GM23248 (cell line): Measurements from ENCODE around the gene SCAPER. TPM values are rescaled to one million over a fixed set of nuclear protein-coding genes. Genes with fewer than 3 reads are reported as not detected.
A peak's percentile ranks its signal among the peaks of the same experiment; 100 is the strongest.
"Not testable (repeated sequence)": the region's sequence is repeated elsewhere in the genome, so short reads cannot be mapped to it uniquely, and the experiment has no call there.

Source experiments
- DNase-seq: peaks from one replicate; pipeline ENCODE4 v3.0.0-alpha.2; 2015
- H2AFZ ChIP-seq: fragments of 200-600 bp; sonication (generic); 2 replicates; pipeline ENCODE4 v1.6.1; 2016; ENCODE audit warnings: antibody characterized with exemption
- H3F3A ChIP-seq: fragments of 200-600 bp; sonication (generic); 2 replicates; pipeline ENCODE4 v1.6.1; 2016; ENCODE audit warnings: mild to moderate bottlenecking, antibody characterized with exemption, mixed run types; ENCODE audit not compliant: insufficient read depth
- H3K27ac ChIP-seq: fragments of 200-600 bp; sonication (generic); 2 replicates; pipeline ENCODE4 v1.5.1; 2016; ENCODE audit warnings: mild to moderate bottlenecking
- H3K27me3 ChIP-seq: fragments of 200-600 bp; sonication (generic); replicated peaks from 2 replicates; pipeline ENCODE4 v1.6.1; 2016; ENCODE audit warnings: mild to moderate bottlenecking; ENCODE audit not compliant: insufficient read depth
- H3K36me3 ChIP-seq: fragments of 200-600 bp; sonication (generic); 2 replicates; pipeline ENCODE4 v1.6.1; 2016; ENCODE audit warnings: low read depth, mild to moderate bottlenecking
- H3K4me1 ChIP-seq: fragments of 200-600 bp; sonication (generic); 2 replicates; pipeline ENCODE4 v1.6.1; 2016; ENCODE audit warnings: mild to moderate bottlenecking; ENCODE audit not compliant: insufficient read depth
- H3K4me2 ChIP-seq: fragments of 200-600 bp; sonication (generic); one replicate; pipeline ENCODE4 v1.6.1; 2016; ENCODE audit warnings: mild to moderate bottlenecking; ENCODE audit not compliant: unreplicated experiment
- H3K4me3 ChIP-seq: fragments of 200-600 bp; sonication (generic); 2 replicates; pipeline ENCODE4 v1.5.1; 2016; ENCODE audit warnings: mild to moderate bottlenecking
- H3K79me2 ChIP-seq: fragments of 200-600 bp; sonication (generic); 2 replicates; pipeline ENCODE4 v1.6.1; 2016; ENCODE audit warnings: mild to moderate bottlenecking; ENCODE audit not compliant: insufficient read depth
- H3K9ac ChIP-seq: fragments of 200-600 bp; sonication (generic); 2 replicates; pipeline ENCODE4 v1.6.1; 2016; ENCODE audit warnings: mild to moderate bottlenecking
- H3K9me2 ChIP-seq: fragments of 200-600 bp; sonication (generic); 2 replicates; pipeline ENCODE4 v1.6.1; 2016; ENCODE audit warnings: mixed run types, mild to moderate bottlenecking, moderate library complexity; ENCODE audit not compliant: insufficient read depth
- H3K9me3 ChIP-seq: fragments of 200-600 bp; sonication (generic); one replicate; pipeline ENCODE4 v1.6.1; 2017; ENCODE audit warnings: low read depth
- H4K20me1 ChIP-seq: fragments of 200-600 bp; sonication (generic); 2 replicates; pipeline ENCODE4 v1.6.0; 2016; ENCODE audit not compliant: insufficient read depth
- EZH2 ChIP-seq: fragments of 200-600 bp; sonication (generic); IDR thresholded peaks from 2 replicates; pipeline ENCODE4 v1.6.1; 2018; ENCODE audit warnings: antibody characterized with exemption, mild to moderate bottlenecking; ENCODE audit not compliant: insufficient read depth, poor library complexity, severe bottlenecking
- EZH2phosphoT487 ChIP-seq: fragments of 200-600 bp; sonication (generic); IDR thresholded peaks from 2 replicates; pipeline ENCODE4 v1.6.1; 2018; ENCODE audit warnings: antibody characterized with exemption, moderate library complexity, mild to moderate bottlenecking, low read depth; ENCODE audit not compliant: insufficient read depth
- WGBS, 2 experiments: methylation state at CpG; one replicate each; pipeline ENCODE4 v1.1.6; 2015 to 2017; ENCODE audit warnings: low lambda C conversion rate in 2 of 2, low coverage in 1 of 2; ENCODE audit errors: missing lambda C conversion rate in 2 of 2; 5-methylcytosine and 5-hydroxymethylcytosine counted together
- in situ Hi-C: fragments of 300-500 bp; cut with MboI; formaldehyde crosslinking; loops from 2 replicates; pipeline ENCODE4 v1.15.0; 2020
- polyA plus RNA-seq: library from polyadenylated mRNA; unstranded; fragments of >200 nt; fragmentation: Nextera tagmentation; extraction: Ambion mirVana; gene quantifications from 2 replicates; pipeline ENCODE4 v1.2.1, GENCODE V29; 2016
- total RNA-seq: library from RNA; depleted of rRNA; stranded (reverse); fragments of >200 nt; shearing (Covaris generic); gene quantifications from 2 replicates; pipeline ENCODE4 v1.2.3, GENCODE V29; 2014

Gene SCAPER
- total and polyA plus RNA-seq, 2 experiments from 2014 or later = 5.9 to 7.8 TPM

GRCh38 chr15:76875911-76876310 is 29.2 kb downstream of the SCAPER start:
- TF ChIP-seq EZH2 (no peak), EZH2phosphoT487 (no peak)
- Histone ChIP-seq H3K9me3 (no peaks in the 10 kb centered on the region), H3K79me2 (no peaks in the 10 kb centered on the region), H3K27ac (no peak overlapping the region), H3K9me2 (no peaks in the 10 kb centered on the region), H3K9ac (no peak overlapping the region), H3K4me1 (no peaks in the 10 kb centered on the region), H4K20me1 (no peaks in the 10 kb centered on the region), H2AFZ (no peak overlapping the region), H3F3A (no peaks in the 10 kb centered on the region), H3K4me3 (no peak overlapping the region), H3K36me3 (no peaks in the 10 kb centered on the region), H3K4me2 (no peak overlapping the region), H3K27me3 (no peaks in the 10 kb centered on the region)
- 96 to 98% methylated on average over 18 to 26 of the region's 26 CpGs for WGBS, 2 experiments
- DNase-seq = no peak
- in situ Hi-C loops = no loop called here

- H3F3A ChIP-seq, in situ Hi-C loops: not testable (repeated sequence)
- WGBS, 2 experiments = 92 to 100% methylated on average over 2 of the region's 2 CpGs
Observed at GRCh38 chr15:76873066-76873465, 32.1 kb downstream of the SCAPER start.

GRCh38 chr15:76871930-76872329 is 33.2 kb downstream of the SCAPER start:
- Histone ChIP-seq H3K9ac (no peak overlapping the region), H2AFZ (no peak overlapping the region), H3K4me3 (no peak overlapping the region), H3K4me1 (no peaks in the 10 kb centered on the region), H3K27ac (no peak overlapping the region), H3K9me2 (no peaks in the 10 kb centered on the region), H3K36me3 (no peaks in the 10 kb centered on the region), H3K79me2 (no peaks in the 10 kb centered on the region), H3K9me3 (no peaks in the 10 kb centered on the region), H3K27me3 (no peaks in the 10 kb centered on the region), H3F3A (no peaks in the 10 kb centered on the region), H3K4me2 (no peak overlapping the region), H4K20me1 (no peaks in the 10 kb centered on the region)
- 97 to 100% methylated on average over 2 of the region's 2 CpGs for WGBS, 2 experiments
- in situ Hi-C loops = no loop called here
- no peak for DNase-seq
- TF ChIP-seq EZH2 (no peak), EZH2phosphoT487 (no peak)

More at GRCh38 chr15:76873066-76873465, 32.1 kb downstream of the SCAPER start:
- H2AFZ ChIP-seq, H3K4me3 ChIP-seq, H3K79me2 ChIP-seq, H4K20me1 ChIP-seq, DNase-seq, H3K4me1 ChIP-seq, H3K4me2 ChIP-seq, H3K9me3 ChIP-seq, H3K9ac ChIP-seq, H3K9me2 ChIP-seq, H3K36me3 ChIP-seq, H3K27me3 ChIP-seq, H3K27ac ChIP-seq: not testable (repeated sequence)

GRCh38 chr15:76868740-76869139 is 36.4 kb downstream of the SCAPER start:
- Histone ChIP-seq H3K9me2 (no peaks in the 10 kb centered on the region), H3K27ac (no peak overlapping the region), H3K9ac (no peak overlapping the region), H3K36me3 (no peaks in the 10 kb centered on the region), H3K9me3 (no peaks in the 10 kb centered on the region), H3K4me2 (no peak overlapping the region), H3K4me1 (no peaks in the 10 kb centered on the region), H4K20me1 (no peaks in the 10 kb centered on the region), H3K27me3 (no peaks in the 10 kb centered on the region), H3F3A (no peaks in the 10 kb centered on the region), H2AFZ (no peak overlapping the region), H3K79me2 (no peaks in the 10 kb centered on the region), H3K4me3 (no peak overlapping the region)
- in situ Hi-C loops = no loop called here
- TF ChIP-seq EZH2phosphoT487 (no peak), EZH2 (no peak)
- DNase-seq = no peak

- H3K79me2 ChIP-seq = no peaks in the 10 kb centered on the region
- in situ Hi-C loops = no loop called here
Observed at GRCh38 chr15:76866716-76867321, 38.3 kb downstream of the SCAPER start.

More at GRCh38 chr15:76866716-76867321, 38.3 kb downstream of the SCAPER start:
- Histone ChIP-seq H2AFZ (no peak overlapping the region), H3K9me2 (no peaks in the 10 kb centered on the region), H3K27ac (no peak overlapping the region), H3K9me3 (no peaks in the 10 kb centered on the region), H4K20me1 (no peaks in the 10 kb centered on the region), H3K4me1 (no peaks in the 10 kb centered on the region), H3K27me3 (no peaks in the 10 kb centered on the region), H3K4me3 (no peak overlapping the region), H3F3A (no peaks in the 10 kb centered on the region), H3K4me2 (no peak overlapping the region), H3K9ac (no peak overlapping the region), H3K36me3 (no peaks in the 10 kb centered on the region)
- TF ChIP-seq EZH2 (no peak), EZH2phosphoT487 (no peak)
- DNase-seq = peak; percentile 63
